Limb (tissue), 2 donors: ENCODE data around the gene SLC6A17.

Source experiments
- DNase-seq, 2 donors: peaks; one replicate each; pipeline ENCODE4 v3.0.0-alpha.2; 2016; ENCODE audit errors: extremely low spot score in 2 of 2

Gene SLC6A17

GRCh38 chr1:110135246-110135645, 15.0 kb upstream of the SLC6A17 start:
- DNase-seq: no peak

DNA sequence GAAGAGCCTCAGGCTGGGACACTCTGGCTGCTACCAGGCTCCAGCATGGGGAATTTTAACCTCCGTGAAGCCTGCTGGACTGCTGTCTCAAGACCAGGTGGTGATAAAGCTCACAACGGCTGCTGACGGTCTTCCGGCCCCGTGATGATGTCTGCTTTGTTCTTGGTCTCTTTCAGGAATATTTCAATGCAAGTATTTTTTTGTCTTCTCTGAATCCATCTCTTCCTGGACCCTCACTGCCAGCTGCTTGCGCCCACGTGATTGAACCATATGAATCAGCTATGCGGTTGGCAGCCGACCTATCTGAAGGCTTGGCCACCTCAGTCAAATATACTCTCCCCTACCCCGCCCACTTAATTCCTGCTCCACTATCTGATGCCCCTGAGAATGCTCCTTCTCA, 14.6 kb upstream of the SLC6A17 start:
- DNase-seq: no peak

GRCh38 chr1:110136911-110137310, 13.4 kb upstream of the SLC6A17 start:
- DNase-seq: peak in 1 of 2 donors; percentile 76

- DNase-seq: no peak
Measured at GRCh38 chr1:110138956-110139355, 11.3 kb upstream of the SLC6A17 start.

- no peak for DNase-seq
Measured at GRCh38 chr1:110144366-110144765, 5.9 kb upstream of the SLC6A17 start.

- no peak for DNase-seq
Measured at GRCh38 chr1:110148961-110149360, 1.3 kb upstream of the SLC6A17 start.

- no peak for DNase-seq
Measured at GRCh38 chr1:110151175-110151669, 928 bp downstream of the SLC6A17 start.

DNA sequence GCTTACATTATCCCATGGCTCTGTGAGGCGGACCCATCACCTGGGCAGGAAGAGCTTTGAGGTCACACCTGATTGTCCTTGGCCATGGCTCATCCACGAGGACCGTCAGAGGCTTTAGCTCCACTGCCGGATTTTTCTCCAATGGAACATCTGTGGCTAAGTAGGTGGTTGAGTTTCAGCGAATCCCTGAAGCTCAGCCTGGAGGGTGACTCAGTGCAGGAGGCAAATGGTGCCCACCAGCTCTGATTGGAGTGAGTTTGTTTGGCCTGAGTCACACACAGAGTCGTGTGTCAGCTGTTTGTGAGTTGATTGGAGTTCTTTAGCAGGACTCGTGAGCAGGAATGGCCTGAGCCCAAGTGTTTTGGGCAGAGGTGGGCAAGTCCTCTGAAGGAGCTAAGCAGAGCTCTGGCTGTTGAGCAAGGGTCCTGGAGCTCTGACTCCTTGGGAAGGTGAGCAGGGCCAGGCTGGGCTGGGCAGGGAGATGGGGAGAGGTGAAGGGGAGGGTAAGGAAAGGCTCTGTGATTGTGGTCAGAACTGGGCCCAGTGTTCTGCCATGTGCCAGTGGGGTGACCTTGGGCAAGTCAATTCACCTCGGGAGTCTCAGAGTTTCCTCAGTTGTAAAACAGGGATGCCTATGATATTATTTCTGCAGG, 2.0 kb downstream of the SLC6A17 start:
- no peak for DNase-seq

DNA sequence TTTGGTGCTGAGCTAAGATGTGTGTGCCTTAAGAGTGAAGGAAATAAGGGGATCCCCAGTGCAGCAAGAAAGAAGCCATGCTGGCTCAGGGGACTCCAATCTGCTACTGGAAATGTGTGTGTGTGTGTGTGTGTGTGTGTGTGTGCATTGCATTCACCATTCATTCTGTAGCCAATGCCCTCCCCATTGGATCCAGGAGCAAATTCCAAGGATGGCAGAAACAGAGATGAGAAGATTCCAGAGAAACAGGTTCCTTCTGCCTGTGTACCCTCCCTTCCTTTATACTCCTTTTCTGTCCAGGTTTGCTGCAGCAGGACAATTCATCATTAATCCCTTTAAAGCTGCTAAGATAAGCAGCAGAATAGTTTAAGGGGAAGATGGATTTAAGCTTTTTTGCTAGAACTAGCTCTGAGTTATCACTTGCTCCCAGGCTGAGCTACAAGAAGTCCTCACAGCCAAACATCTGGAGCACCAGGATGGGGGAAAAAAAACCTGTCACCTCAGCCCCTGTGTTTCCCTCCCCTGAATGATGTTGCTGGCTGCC, 3.2 kb downstream of the SLC6A17 start:
- DNase-seq: no peak

DNA sequence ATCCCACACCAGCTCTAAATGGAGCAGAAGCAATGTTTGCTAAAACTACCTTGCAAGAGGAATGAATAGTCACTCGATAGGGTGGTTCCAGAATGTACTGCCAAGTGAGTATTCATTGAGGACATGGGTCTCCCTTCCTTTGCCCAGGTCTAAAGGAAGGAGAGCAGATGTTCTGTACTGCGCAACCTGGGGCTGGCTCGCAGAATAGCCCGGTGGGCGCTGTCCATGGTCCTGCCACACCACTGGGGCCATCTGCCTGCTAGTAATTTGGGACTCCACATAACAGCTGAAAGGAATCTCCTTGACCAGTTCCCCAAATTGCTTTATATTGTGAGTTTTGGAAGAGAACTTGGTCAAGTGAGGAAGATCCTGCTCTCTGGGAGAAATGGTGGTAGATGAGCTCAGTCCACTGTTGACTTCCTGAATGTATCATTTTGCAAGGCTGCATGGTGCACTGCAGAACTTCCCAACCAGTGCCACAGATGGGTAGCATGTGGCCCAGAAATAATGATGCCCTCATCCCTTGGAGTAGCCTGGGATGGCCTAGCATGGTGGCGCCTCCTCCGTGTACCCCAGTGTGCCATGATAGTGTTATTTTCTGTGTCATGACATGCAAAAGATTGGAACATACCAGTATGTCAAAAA, 5.7 kb downstream of the SLC6A17 start:
- DNase-seq: peak; percentile 59 to 86

- no peak for DNase-seq
Measured at GRCh38 chr1:110158261-110158660, 8.0 kb downstream of the SLC6A17 start.

- DNase-seq: no peak
Measured at GRCh38 chr1:110159168-110159567, 8.9 kb downstream of the SLC6A17 start.

DNA sequence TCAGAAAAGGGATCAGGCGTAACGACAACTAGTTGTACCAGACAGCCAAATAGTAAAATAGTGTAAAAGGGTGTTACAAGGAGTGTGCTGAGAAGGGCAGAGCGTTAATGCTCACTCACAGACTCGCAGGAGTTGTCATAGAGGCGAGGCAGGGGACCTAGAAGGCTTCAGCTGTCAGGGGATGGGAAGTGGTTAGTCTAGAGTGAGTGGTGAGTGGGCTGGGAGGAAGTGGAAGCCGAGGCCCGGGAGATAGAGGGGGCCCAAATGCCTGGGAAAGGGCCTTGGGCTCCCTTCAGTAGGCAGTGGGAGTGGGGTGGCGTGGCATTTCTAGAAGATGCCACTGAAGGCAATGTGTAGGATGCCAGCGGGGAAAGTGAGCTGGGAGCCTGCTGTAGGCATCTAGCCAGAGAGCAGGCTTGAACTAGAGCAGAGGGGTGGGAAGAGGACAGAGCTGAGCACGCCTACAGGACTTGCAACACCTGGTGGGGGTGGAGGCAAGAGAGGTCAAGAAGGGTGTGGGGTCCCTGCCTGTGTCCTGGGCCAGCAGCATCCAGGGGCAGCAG, 10.3 kb downstream of the SLC6A17 start:
- no peak for DNase-seq

DNA sequence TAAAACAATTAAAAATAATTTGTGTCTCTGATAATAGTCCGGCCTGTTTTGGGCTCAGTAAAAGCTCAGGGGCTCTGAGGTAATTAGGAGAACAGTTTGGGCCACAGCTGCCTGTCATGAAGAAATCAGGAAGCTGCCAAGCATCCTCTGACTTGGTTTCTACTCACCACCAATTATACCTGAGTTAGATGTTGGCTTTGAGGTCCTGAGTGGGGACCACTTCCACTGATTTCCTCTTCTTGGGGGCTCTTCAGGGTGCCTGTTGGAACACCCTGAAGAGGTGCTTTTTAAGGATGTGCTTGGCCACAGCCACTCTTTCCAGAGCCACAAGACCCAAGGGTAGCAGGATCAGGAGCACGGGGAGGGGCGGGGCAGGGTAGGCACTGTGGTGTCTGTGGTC, 10.9 kb downstream of the SLC6A17 start:
- no peak for DNase-seq

DNA sequence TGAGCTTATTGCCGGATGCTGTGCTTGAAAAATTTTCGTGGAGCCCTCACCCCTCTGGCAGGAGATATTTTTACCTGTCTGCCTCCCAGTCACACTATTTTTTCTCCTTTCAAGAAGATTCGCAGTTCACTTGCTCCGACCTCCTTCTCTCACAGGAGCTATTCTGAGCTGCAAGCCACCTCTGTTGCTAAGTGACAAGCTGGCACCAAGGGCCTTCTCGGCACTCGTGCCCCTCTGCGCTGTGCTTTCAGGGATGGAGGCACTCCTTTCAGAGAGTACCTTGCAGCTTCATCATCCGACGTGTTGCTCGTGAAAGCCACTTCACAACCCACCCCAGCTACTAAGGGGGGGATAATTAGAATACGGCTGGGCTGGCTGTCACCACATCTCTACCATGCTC, 11.6 kb downstream of the SLC6A17 start:
- DNase-seq: no peak

DNA sequence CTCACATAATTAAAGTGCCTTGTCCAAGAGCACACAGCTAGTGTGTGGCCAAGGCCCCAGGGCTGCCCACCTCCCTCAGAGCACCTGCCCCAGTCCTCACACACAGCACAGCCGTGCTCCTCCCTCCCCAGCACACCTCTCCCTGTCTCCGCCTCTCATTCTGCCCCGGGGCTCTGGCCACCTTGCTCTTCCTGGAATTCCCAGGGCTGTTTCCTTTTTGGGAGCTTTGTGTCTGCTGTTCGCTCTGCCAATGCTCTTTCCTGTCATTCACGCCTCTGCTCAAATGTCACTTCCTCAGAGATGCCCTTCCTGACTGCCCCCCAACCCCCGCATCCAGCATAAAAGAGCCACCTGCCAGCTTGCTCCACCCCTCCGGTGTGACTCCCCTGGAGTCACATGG, 13.3 kb downstream of the SLC6A17 start:
- no peak for DNase-seq

GRCh38 chr1:110164725-110165350, 14.5 kb downstream of the SLC6A17 start:
- DNase-seq: no peak

GRCh38 chr1:110165761-110166231, 15.5 kb downstream of the SLC6A17 start:
- no peak for DNase-seq

- no peak for DNase-seq
Measured at GRCh38 chr1:110166861-110167260, 16.6 kb downstream of the SLC6A17 start.

DNA sequence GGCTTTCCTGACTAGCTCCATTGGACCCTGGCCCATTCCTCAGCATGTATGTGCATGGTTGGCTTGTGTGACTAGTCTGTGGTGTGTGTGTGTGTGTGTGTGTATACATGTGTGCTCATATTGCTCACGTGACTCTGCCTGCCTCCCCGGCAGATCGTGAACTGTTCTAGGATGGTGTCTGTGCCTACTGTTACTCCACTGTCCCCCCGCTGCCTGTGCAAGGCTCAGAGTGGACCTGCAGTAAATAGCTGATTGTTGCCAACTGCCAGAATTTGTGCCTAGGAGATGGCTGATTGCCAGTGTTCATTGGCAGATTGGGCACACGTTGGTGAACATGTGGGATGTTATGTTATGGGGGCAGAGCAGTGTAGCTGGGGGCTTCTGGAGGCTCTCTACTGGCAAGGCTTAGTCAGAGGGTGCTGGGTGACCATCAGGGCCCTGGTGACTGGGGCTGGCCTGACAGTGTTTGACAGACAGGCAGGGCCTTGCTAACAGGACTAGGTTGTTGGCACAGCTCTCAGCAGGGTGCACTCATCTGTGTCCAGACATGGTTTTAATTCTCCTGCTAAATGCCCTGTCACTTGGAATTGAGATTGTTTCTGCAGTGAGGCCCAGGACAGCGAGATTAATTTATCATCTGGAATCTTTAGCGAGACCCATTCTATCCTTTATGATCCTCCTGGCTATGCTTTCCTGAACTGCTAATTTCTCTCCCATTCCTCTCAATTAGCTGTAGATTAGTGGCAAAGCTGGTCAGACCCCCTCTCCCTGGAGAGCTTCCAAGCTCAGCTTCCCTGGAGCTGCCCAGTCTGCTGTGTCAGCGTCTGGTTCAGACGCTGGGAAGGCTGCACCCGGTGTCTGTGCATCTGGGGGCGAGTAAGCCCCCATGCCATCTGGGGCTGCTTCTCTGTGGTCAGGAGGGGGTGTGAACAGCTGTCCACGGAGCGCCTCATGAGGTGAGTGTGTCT, 20.8 kb downstream of the SLC6A17 start:
- DNase-seq: no peak

- DNase-seq: no peak
Measured at GRCh38 chr1:110172001-110172400, 21.7 kb downstream of the SLC6A17 start.
